GM23338 (cell line): ENCODE data around the gene NECAP2. TPM values are rescaled to one million over a fixed set of nuclear protein-coding genes. Genes with fewer than 3 reads are reported as not detected.

Experiments
- ATAC-seq: fragments of 200-7000 bp; cut with Tn5 transposase; 3 replicates; pipeline ENCODE4 v1.9.1; 2020
- DNase-seq: peaks from one replicate; pipeline ENCODE4 v3.0.0-alpha.2; 2015; ENCODE audit warnings: low spot score
- H2AFZ ChIP-seq: fragments of 200-600 bp; sonication (generic); 2 replicates; pipeline ENCODE4 v1.8.0; 2016; ENCODE audit warnings: antibody characterized with exemption, mild to moderate bottlenecking, moderate library complexity
- H3F3A ChIP-seq: fragments of 200-600 bp; sonication (generic); replicated peaks from 2 replicates; pipeline ENCODE4 v1.8.0; 2017; ENCODE audit warnings: antibody characterized with exemption, mixed run types, low read depth
- H3K27ac ChIP-seq: fragments of 200-600 bp; sonication (generic); 2 replicates; pipeline ENCODE4 v1.6.1; 2016; ENCODE audit warnings: low read depth
- H3K27me3 ChIP-seq: fragments of 200-600 bp; sonication (generic); 2 replicates; pipeline ENCODE4 v1.8.0; 2016; ENCODE audit warnings: mild to moderate bottlenecking, mixed run types, moderate library complexity; ENCODE audit not compliant: insufficient read depth
- H3K36me3 ChIP-seq: fragments of 200-600 bp; sonication (generic); 2 replicates; pipeline ENCODE4 v1.8.0; 2016; ENCODE audit warnings: mild to moderate bottlenecking; ENCODE audit not compliant: insufficient read depth
- H3K4me1 ChIP-seq: fragments of 200-600 bp; sonication (generic); 2 replicates; pipeline ENCODE4 v1.8.0; 2016; ENCODE audit warnings: mild to moderate bottlenecking, moderate library complexity; ENCODE audit not compliant: insufficient read depth
- H3K4me2 ChIP-seq: fragments of 200-600 bp; sonication (generic); 2 replicates; pipeline ENCODE4 v1.7.1; 2017; ENCODE audit warnings: mixed run types
- H3K4me3 ChIP-seq: fragments of 200-600 bp; sonication (generic); 2 replicates; pipeline ENCODE4 v1.6.1; 2016; ENCODE audit warnings: mixed run types
- H3K79me2 ChIP-seq: fragments of 200-600 bp; sonication (generic); replicated peaks from 2 replicates; pipeline ENCODE4 v1.8.0; 2017; ENCODE audit warnings: mild to moderate bottlenecking; ENCODE audit not compliant: insufficient read depth
- H3K9me2 ChIP-seq: fragments of 200-600 bp; sonication (generic); 2 replicates; pipeline ENCODE4 v1.8.0; 2017; ENCODE audit not compliant: insufficient read depth
- H4K20me1 ChIP-seq: fragments of 200-600 bp; sonication (generic); replicated peaks from 2 replicates; pipeline ENCODE4 v1.8.0; 2017; ENCODE audit warnings: mild to moderate bottlenecking; ENCODE audit not compliant: insufficient read depth
- H3K27ac Mint-ChIP-seq: 2 replicates; pipeline ENCODE4 v1.8.0; 2020; ENCODE audit warnings: inconsistent platforms, mild to moderate bottlenecking, moderate library complexity, mixed read lengths
- H3K27me3 Mint-ChIP-seq: 3 replicates; pipeline ENCODE4 v1.8.0; 2022; ENCODE audit warnings: low read depth, mild to moderate bottlenecking, moderate library complexity, mixed read lengths, inconsistent platforms; ENCODE audit not compliant: insufficient read depth, poor library complexity
- H3K36me3 Mint-ChIP-seq: 3 replicates; pipeline ENCODE4 v1.8.0; 2021; ENCODE audit warnings: low read depth, mild to moderate bottlenecking, inconsistent platforms, moderate library complexity, mixed read lengths
- H3K4me1 Mint-ChIP-seq: 3 replicates; pipeline ENCODE4 v1.8.0; 2020; ENCODE audit warnings: mild to moderate bottlenecking, inconsistent platforms, mixed read lengths
- H3K4me3 Mint-ChIP-seq: 3 replicates; pipeline ENCODE4 v1.8.0; 2021; ENCODE audit warnings: moderate library complexity, mild to moderate bottlenecking, inconsistent platforms, mixed read lengths
- H3K9me3 Mint-ChIP-seq: 3 replicates; pipeline ENCODE4 v1.8.0; 2020; ENCODE audit warnings: moderate library complexity, mild to moderate bottlenecking, inconsistent platforms, mixed read lengths
- CREB1 ChIP-seq: fragments of 250-450 bp; sonication (Bioruptor Pico); IDR thresholded peaks from 2 replicates; pipeline ENCODE4 v1.5.0; 2020; ENCODE audit warnings: low read depth, mild to moderate bottlenecking, moderate library complexity
- CTCF ChIP-seq, 2 experiments: fragments of 200-600 bp in 1 of 2; sonication (generic) in 1 of 2; conservative IDR thresholded peaks; 2 replicates each; pipeline versions ENCODE4 v1.5.1 to v1.6.1; 2016 to 2017; ENCODE audit warnings: antibody characterized with exemption in 2 of 2, low read depth in 2 of 2, mild to moderate bottlenecking in 2 of 2, moderate library complexity in 1 of 2
- EZH2 ChIP-seq: fragments of 200-600 bp; sonication (generic); IDR thresholded peaks from one replicate; pipeline ENCODE4 v1.8.0; 2017; ENCODE audit warnings: antibody characterized with exemption, mild to moderate bottlenecking, low read depth; ENCODE audit not compliant: unreplicated experiment
- EZH2phosphoT487 ChIP-seq: fragments of 200-600 bp; sonication (generic); IDR thresholded peaks from one replicate; pipeline ENCODE4 v1.8.1; 2018; ENCODE audit warnings: antibody characterized with exemption; ENCODE audit not compliant: unreplicated experiment
- JUNB ChIP-seq: IDR thresholded peaks from one replicate; pipeline ENCODE4 v1.6.1; 2016; ENCODE audit warnings: antibody characterized with exemption; ENCODE audit not compliant: unreplicated experiment
- NANOG ChIP-seq: IDR thresholded peaks from 2 replicates; pipeline ENCODE4 v1.6.1; 2016; ENCODE audit warnings: antibody characterized with exemption, borderline replicate concordance
- POLR2AphosphoS5 ChIP-seq: IDR thresholded peaks from 2 replicates; pipeline ENCODE4 v1.6.1; 2016; ENCODE audit warnings: antibody characterized with exemption, low read depth
- REST ChIP-seq: IDR thresholded peaks from one replicate; pipeline ENCODE4 v1.6.1; 2018; ENCODE audit warnings: antibody characterized with exemption; ENCODE audit not compliant: unreplicated experiment
- STAT1 ChIP-seq: IDR thresholded peaks from one replicate; pipeline ENCODE4 v1.6.1; 2016; ENCODE audit warnings: antibody characterized with exemption; ENCODE audit not compliant: unreplicated experiment
- ZNF114 ChIP-seq: fragments of 250-450 bp; sonication (Bioruptor Pico); IDR thresholded peaks from 2 replicates; pipeline ENCODE4 v1.5.0; 2020; ENCODE audit warnings: mild to moderate bottlenecking, moderate library complexity
- ZNF331 ChIP-seq: fragments of 250-450 bp; sonication (Bioruptor Pico); IDR thresholded peaks from 2 replicates; pipeline ENCODE4 v1.5.0; 2020; ENCODE audit warnings: low read depth, mild to moderate bottlenecking, moderate library complexity
- polyA plus RNA-seq: library from polyadenylated mRNA; unstranded; fragments of >200 nt; fragmentation: Nextera tagmentation; extraction: Ambion mirVana; gene quantifications from 2 replicates; pipeline ENCODE4 v1.2.1, GENCODE V29; 2016
- total RNA-seq: library from RNA; depleted of rRNA; stranded (reverse); fragments of >200 nt; shearing (Covaris generic); gene quantifications from 2 replicates; pipeline ENCODE4 v1.2.3, GENCODE V29; 2014
- TF ChIP-seq, protein P1 (sequence below): fragments of 250-450 bp; sonication (Bioruptor Pico); IDR thresholded peaks from 2 replicates; pipeline ENCODE4 v1.5.0; 2020; ENCODE audit warnings: mild to moderate bottlenecking, moderate library complexity
- TF ChIP-seq, protein P2 (sequence below): IDR thresholded peaks from 2 replicates; pipeline ENCODE4 v1.6.1; 2016; ENCODE audit warnings: antibody characterized with exemption

The NECAP2 gene
- total and polyA plus RNA-seq, 2 experiments from 2014 or later: 20.2 to 28.9 TPM

GRCh38 chr1:16434501-16434900, 6.0 kb upstream of the NECAP2 start:
- H3F3A ChIP-seq: no peaks in the 10 kb centered on the region
- Mint-ChIP-seq H3K4me3 (no peak overlapping the region), H3K27ac (no peak overlapping the region), H3K4me1 (peaks cover 4% of the 10 kb centered on the region), H3K9me3 (no peaks in the 10 kb centered on the region), H3K36me3 (no peaks in the 10 kb centered on the region), H3K27me3 (peaks cover 9% of the 10 kb centered on the region)
- no peak overlapping the region for H3K4me3 ChIP-seq
- no peak overlapping the region for H2AFZ ChIP-seq
- ATAC-seq (no peak), DNase-seq (no peak)
- TF ChIP-seq ZNF114 (CRISPR knock-in tag) (no peak), CTCF (conservative IDR thresholded peaks at IDR 0.05; ENCODE audit: low read depth in 2 of 2) (no peak), CREB1 (CRISPR knock-in tag) (no peak), ZNF331 (CRISPR knock-in tag) (no peak), STAT1 (no peak), POLR2AphosphoS5 (no peak), NANOG (no peak), EZH2 (no peak), EZH2phosphoT487 (no peak), REST (no peak), JUNB (no peak)
- TF ChIP-seq, protein P1, sequence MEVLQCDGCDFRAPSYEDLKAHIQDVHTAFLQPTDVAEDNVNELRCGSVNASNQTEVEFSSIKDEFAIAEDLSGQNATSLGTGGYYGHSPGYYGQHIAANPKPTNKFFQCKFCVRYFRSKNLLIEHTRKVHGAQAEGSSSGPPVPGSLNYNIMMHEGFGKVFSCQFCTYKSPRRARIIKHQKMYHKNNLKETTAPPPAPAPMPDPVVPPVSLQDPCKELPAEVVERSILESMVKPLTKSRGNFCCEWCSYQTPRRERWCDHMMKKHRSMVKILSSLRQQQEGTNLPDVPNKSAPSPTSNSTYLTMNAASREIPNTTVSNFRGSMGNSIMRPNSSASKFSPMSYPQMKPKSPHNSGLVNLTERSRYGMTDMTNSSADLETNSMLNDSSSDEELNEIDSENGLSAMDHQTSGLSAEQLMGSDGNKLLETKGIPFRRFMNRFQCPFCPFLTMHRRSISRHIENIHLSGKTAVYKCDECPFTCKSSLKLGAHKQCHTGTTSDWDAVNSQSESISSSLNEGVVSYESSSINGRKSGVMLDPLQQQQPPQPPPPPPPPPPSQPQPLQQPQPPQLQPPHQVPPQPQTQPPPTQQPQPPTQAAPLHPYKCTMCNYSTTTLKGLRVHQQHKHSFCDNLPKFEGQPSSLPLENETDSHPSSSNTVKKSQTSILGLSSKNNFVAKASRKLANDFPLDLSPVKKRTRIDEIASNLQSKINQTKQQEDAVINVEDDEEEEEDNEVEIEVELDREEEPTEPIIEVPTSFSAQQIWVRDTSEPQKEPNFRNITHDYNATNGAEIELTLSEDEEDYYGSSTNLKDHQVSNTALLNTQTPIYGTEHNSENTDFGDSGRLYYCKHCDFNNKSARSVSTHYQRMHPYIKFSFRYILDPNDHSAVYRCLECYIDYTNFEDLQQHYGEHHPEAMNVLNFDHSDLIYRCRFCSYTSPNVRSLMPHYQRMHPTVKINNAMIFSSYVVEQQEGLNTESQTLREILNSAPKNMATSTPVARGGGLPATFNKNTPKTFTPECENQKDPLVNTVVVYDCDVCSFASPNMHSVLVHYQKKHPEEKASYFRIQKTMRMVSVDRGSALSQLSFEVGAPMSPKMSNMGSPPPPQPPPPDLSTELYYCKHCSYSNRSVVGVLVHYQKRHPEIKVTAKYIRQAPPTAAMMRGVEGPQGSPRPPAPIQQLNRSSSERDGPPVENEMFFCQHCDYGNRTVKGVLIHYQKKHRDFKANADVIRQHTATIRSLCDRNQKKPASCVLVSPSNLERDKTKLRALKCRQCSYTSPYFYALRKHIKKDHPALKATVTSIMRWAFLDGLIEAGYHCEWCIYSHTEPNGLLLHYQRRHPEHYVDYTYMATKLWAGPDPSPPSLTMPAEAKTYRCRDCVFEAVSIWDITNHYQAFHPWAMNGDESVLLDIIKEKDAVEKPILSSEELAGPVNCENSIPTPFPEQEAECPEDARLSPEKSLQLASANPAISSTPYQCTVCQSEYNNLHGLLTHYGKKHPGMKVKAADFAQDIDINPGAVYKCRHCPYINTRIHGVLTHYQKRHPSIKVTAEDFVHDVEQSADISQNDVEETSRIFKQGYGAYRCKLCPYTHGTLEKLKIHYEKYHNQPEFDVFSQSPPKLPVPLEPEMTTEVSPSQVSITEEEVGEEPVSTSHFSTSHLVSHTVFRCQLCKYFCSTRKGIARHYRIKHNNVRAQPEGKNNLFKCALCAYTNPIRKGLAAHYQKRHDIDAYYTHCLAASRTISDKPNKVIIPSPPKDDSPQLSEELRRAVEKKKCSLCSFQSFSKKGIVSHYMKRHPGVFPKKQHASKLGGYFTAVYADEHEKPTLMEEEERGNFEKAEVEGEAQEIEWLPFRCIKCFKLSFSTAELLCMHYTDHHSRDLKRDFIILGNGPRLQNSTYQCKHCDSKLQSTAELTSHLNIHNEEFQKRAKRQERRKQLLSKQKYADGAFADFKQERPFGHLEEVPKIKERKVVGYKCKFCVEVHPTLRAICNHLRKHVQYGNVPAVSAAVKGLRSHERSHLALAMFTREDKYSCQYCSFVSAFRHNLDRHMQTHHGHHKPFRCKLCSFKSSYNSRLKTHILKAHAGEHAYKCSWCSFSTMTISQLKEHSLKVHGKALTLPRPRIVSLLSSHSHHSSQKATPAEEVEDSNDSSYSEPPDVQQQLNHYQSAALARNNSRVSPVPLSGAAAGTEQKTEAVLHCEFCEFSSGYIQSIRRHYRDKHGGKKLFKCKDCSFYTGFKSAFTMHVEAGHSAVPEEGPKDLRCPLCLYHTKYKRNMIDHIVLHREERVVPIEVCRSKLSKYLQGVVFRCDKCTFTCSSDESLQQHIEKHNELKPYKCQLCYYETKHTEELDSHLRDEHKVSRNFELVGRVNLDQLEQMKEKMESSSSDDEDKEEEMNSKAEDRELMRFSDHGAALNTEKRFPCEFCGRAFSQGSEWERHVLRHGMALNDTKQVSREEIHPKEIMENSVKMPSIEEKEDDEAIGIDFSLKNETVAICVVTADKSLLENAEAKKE (CRISPR knock-in tag): no peak
- TF ChIP-seq, protein P2, sequence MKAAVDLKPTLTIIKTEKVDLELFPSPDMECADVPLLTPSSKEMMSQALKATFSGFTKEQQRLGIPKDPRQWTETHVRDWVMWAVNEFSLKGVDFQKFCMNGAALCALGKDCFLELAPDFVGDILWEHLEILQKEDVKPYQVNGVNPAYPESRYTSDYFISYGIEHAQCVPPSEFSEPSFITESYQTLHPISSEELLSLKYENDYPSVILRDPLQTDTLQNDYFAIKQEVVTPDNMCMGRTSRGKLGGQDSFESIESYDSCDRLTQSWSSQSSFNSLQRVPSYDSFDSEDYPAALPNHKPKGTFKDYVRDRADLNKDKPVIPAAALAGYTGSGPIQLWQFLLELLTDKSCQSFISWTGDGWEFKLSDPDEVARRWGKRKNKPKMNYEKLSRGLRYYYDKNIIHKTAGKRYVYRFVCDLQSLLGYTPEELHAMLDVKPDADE: no peak
- no peaks in the 10 kb centered on the region for H3K79me2 ChIP-seq
- H4K20me1 ChIP-seq: no peaks in the 10 kb centered on the region
- no peaks in the 10 kb centered on the region for H3K36me3 ChIP-seq
- H3K27ac ChIP-seq: no peak overlapping the region
- H3K9me2 ChIP-seq: no peaks in the 10 kb centered on the region
- no peaks in the 10 kb centered on the region for H3K4me1 ChIP-seq
- H3K4me2 ChIP-seq: no peak overlapping the region
- no peaks in the 10 kb centered on the region for H3K27me3 ChIP-seq
